Measurements from ENCODE around the gene MTFR2.

GRCh38 chr6:136284909-136285308, 34.8 kb upstream of the MTFR2 start:
- TF ChIP-seq GATA2 (IDR thresholded peaks at IDR 0.05; ENCODE audit: low read depth, low read length), result no peak
- no peak for TF ChIP-seq GATA3 (IDR thresholded peaks at IDR 0.05; ENCODE audit: low read depth, low read length)
